ENCODE data around the gene MEIKIN.

- TF ChIP-seq CTCF (IDR thresholded peaks at IDR 0.05) (no peak), POLR2A (IDR thresholded peaks at IDR 0.05) (no peak)
Measured at GRCh38 chr5:131758520-131758900, 187.0 kb downstream of the MEIKIN start.

All from Peyer's patch (tissue), 4 donors.